HG03175 (cell line): ENCODE results near the gene DNAJC17.

Experiments used
- ATAC-seq: cut with Tn5 transposase; IDR thresholded peaks from one replicate; pipeline ENCODE4 v1.9.1; 2021; ENCODE audit warnings: mild to moderate bottlenecking, moderate library complexity; ENCODE audit not compliant: unreplicated experiment

DNAJC17 gene, protein sequence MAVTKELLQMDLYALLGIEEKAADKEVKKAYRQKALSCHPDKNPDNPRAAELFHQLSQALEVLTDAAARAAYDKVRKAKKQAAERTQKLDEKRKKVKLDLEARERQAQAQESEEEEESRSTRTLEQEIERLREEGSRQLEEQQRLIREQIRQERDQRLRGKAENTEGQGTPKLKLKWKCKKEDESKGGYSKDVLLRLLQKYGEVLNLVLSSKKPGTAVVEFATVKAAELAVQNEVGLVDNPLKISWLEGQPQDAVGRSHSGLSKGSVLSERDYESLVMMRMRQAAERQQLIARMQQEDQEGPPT

DNA sequence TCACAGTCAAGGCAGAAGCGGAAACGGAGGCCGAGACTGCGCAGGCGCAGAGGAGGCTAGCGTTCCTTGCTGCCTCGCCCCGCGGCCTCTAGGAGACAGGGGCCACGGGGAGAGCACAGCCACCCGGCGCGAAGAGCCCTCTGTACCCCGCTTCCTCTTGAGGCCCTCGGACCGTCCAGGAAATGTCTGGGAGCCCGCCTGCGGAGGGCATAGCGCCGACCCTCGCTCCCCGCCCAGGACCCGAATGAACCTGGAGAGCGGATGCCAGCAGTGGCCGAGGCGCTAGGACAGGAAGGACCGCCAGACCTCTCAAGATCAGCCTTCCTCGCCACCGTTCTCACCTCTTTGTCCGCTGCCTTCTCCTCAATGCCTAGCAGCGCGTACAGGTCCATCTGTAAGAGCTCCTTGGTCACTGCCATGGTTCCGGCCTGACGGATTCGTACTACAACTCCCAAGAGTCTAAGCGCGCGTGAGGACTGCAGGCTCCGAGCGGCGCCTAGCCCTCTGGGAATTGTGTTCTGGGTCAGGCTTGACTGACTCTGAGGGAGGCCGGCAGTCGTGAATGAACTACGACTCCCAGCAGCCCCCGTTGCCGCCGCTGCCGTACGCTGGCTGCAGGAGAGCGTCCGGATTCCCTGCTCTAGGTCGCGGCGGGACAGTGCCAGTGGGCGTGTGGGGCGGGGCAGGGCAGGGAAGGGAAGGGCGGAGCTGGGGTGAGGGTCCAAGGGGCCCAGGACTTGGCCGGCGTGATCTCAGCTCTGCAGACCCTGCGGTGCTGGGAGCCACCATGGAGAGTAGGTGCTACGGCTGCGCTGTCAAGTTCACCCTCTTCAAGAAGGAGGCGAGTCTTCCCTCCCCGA lies at the start of gene DNAJC17, which contains the start of gene ZFYVE19:
Gene DNAJC17, minus strand, starts transcription at position 446 of the 860 bp plus-strand sequence. Its CDS starts 27 bp downstream, at position 419.
Gene ZFYVE19, plus strand, starts transcription at position 62 of the 860 bp plus-strand sequence. Its CDS starts 501 bp downstream, at position 563.
- ATAC-seq, result peak; percentile 95

DNA sequence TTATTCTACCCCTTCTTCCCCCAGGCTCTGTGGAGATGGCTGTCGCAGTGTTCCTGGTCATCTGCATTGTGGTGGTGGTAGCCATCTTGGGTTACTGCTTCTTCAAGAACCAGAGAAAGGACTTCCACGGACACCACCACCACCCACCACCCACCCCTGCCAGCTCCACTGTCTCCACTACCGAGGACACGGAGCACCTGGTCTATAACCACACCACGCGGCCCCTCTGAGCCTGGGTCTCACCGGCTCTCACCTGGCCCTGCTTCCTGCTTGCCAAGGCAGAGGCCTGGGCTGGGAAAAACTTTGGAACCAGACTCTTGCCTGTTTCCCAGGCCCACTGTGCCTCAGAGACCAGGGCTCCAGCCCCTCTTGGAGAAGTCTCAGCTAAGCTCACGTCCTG lies 49.5 kb upstream of the DNAJC17 start:
- no peak for ATAC-seq

DNA sequence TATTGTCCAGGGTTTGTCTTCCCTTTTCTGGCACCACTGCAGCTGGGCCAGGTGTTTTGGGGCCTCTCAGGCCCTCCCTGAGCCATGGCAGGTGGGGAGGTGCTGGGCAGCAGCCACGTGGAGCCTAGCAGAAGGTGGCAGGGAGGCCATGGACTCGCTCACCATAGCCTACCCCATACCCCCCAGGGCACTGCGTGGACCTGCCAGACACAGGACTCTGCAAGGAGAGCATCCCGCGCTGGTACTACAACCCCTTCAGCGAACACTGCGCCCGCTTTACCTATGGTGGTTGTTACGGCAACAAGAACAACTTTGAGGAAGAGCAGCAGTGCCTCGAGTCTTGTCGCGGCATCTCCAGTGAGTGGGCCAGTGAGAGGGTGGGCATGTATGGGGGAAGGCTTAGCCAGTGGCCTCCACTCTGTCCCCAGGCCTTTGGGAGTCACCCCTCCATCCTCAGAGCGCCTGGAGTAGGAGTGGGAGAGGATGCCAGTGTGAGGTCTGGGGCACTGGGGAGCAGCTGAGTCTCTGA lies 48.5 kb upstream of the DNAJC17 start:
- ATAC-seq, result no peak

DNA sequence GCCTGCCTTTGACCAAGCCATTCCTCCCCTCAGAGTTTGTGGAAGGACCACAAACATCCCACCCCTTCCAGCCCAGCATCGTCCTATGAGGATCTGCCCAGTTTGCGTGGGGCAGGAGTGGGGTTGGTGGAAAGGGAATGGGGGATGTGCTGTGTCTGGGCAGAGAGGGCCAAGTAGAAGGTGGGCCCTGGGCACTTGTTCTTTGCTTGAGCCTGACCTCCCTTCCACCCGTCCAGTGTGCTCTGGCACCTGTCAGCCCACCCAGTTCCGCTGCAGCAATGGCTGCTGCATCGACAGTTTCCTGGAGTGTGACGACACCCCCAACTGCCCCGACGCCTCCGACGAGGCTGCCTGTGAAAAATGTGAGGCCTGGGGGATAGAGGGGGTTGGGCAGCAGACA lies 46.9 kb upstream of the DNAJC17 start:
- no peak for ATAC-seq

DNA sequence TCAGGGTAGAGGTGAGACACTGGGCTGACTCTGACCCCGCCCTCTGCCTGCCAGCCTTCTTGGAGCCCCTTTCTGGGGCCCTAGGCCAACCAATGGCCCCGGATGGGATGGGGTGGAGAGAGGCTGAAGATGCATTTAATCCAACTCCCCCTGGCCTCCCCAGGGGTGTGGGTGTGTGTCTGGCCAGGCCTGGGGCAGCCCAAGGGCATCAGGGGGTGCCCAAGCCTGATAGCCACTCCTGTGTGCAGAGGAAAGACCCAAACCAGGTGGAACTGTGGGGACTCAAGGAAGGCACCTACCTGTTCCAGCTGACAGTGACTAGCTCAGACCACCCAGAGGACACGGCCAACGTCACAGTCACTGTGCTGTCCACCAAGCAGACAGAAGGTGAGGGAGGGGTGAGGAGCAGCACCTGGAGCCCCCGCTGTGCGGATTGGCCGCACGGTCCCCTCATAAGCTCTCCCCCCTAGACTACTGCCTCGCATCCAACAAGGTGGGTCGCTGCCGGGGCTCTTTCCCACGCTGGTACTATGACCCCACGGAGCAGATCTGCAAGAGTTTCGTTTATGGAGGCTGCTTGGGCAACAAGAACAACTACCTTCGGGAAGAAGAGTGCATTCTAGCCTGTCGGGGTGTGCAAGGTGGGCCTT lies 46.1 kb upstream of the DNAJC17 start:
- no peak for ATAC-seq

DNA sequence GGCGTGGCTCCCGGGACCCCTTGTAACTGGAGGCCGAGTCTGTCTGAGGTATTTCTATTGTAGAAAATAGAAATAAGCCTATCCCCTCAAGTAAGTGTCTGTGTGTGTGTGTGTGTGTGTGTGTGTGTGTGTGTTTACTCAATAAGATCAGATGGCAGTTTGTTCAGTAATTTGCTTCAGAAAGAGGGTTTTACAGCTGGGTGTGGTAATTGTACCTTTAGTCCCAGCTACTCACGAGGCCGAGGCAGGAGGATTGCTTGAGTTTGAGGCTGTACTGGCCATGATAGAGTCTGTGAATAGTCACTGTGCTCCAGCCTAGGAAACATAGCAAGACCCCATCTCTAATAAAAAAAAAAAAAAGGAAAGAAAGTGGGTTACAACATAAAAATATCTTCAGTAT lies 45.3 kb upstream of the DNAJC17 start:
- ATAC-seq, result no peak

DNA sequence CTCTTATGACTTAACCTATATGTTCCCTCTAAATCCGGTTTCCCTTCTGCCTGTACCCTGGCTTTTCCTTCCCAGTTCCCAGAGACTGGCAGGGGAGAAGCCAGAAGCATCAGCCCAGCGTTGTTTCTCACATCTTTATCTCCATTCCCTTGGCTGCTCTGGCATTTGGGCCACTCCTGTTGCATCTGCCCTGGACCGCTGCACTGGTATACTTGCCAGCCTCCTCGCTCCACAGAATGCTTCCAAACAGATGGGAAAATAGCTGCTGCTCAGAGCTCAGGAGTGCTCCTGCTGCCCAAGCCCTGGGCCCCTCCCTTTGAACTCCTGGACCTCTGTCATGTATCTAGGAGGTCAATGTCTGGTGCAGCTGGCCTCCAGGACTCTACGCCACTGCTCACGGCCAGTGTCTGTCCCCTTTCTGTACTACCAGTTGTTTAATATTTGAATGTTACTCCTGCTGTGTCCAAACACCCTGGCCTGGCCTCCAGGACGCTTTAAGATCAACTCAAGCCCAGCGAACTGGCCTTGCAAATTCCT lies 43.4 kb upstream of the DNAJC17 start:
- no peak for ATAC-seq

DNA sequence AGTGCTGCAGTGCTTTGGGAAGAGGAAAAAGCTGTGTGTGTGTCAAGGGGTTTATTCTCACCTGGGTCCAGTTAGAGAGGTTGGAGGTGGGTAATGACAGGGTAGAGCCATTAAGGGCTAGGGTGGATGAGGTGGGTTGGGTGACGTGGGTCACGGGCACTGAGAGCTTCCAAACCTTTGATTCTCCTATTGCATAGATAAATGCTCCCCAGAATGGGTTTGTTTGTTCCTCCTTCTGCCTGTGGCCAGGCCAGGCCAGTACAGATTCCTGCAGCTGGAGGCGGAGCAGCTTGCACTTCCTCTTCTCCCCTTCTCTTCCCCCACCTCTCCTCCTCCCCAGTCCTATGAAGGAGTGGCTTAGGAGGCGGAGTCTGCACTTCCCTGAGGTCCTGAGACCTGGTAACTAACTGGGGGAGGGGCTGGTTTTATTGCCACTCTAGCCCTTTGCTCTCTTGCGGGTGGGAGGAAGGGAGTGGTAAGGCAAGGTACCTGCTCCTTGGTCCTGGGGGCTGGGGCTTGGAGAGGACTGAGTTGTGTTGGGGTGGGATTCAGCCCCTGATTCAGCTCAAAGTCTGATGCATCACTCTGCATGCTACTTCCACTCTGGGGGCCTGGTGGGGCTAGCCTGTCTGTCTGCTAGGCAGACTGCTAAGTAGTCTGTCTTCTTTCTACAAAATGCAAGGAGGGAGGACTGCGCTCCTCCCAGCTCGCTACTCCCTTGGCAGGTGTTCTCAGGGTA lies 40.1 kb upstream of the DNAJC17 start:
- no peak for ATAC-seq

DNA sequence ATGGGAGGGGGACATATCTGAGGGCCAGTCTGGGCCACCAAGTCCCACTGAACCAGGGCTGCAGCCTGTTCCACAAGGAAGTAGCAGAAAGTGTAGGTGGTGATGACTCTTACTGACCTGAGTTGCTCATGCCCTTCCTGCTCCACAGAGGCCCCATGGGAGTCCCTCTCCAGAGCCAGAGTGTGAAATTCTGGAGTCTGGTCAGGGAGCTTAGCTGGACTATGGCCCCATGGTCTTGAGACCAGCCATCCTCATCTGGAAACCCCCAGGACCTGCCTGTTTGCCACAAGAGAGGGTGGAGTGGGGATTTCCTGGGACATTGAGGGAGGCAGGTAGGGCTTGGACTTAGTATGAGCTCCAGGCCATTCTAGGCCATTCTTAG lies 39.6 kb upstream of the DNAJC17 start:
- no peak for ATAC-seq

DNA sequence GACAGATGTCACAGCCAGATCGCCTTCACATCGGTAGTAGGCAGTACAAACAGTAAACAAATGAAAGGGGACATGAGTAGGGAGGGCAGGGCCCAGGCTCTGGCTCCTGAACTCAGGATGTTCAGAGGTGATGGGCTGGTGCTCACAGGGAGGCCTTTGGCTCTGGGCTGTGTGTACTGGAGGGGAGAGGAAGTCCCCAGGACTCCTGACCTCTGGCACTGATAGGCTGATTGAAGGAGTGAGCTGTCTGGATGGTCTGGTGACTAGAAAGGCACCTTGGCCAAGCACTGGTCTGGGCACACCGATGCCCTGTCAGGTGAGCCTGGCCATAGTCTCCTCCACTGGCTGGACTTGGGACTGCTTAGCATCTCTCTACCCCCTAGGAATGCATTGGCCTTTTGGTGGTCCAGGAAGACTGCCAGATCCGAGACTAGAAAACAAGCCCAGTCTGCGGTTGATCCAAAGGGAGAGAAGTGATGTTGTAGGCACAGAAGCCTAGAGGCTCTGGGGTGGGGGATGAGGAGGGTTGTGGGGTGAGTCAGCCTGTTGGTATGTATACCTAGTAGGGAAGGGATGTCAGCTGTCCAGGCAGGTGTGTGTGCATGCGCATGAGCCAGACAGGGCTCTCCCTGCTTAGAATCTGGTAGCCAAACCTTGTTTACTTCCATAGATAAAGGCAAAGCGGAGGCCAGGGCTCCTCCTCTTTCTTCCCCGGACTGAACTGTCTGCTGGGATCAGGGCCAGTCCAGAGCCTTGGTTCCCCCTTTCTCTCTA lies 38.4 kb upstream of the DNAJC17 start:
- no peak for ATAC-seq

DNA sequence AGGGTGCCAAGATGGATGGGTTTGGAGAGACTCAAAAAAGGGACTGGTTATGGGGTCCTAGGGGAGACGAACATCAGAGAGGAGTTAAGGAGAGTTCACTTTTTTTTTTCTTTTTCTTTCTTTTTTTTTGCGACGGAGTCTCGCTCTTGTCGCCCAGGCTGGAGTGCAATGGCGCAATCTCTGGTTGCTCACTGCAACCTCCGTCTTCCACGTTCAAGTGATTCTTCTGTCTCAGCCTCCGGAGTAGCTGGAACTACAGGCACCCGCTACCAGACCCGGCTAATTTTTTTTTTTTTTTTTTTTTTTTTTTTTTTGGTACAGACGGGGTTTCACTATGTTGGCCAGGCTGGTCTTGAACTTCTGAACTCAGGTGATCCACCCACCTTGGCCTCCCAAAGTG lies 37.8 kb upstream of the DNAJC17 start:
- no peak for ATAC-seq

DNA sequence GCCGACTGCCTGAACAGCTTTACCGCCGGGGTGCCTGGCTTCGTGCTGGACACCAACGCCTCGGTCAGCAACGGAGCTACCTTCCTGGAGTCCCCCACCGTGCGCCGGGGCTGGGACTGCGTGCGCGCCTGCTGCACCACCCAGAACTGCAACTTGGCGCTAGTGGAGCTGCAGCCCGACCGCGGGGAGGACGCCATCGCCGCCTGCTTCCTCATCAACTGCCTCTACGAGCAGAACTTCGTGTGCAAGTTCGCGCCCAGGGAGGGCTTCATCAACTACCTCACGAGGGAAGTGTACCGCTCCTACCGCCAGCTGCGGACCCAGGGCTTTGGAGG lies 37.4 kb upstream of the DNAJC17 start:
- ATAC-seq, result peak; percentile 22

DNA sequence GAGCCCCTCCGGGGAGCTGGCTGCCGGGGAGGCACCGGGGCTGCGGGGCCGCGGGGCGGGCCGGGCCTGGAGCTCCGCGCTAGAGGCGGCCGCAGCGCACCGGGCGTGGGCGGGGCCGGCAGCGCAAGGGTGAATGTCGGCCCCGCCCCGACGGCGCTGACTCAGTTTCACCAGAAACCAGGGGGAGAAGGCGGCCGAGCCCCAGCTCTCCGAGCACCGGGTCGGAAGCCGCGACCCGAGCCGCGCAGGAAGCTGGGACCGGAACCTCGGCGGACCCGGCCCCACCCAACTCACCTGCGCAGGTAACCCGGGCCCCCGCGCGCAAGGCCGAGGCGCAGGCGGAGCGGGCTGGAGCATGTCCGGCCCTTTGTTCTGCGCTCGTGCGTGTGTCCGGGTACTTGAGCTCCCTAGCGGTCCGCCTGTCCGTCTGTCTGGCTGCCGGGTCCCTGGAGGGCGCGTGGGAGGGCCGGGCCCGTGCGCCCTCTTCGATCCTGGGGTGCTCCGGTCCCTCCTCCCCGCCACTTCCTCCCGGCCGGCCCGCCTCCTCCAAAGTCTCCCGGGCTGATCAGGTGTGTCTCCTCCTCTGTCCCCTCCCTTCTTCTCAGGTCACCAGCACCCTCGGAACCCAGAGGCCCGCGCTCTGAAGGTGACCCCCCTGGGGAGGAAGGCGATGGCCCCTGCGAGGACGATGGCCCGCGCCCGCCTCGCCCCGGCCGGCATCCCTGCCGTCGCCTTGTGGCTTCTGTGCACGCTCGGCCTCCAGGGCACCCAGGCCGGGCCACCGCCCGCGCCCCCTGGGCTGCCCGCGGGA lies 36.8 kb upstream of the DNAJC17 start, which contains the start of gene SPINT1:
Gene SPINT1, plus strand, starts transcription at position 164 of the 811 bp plus-strand sequence. Its CDS starts 507 bp downstream, at position 671.
- peak; percentile 32 for ATAC-seq

DNA sequence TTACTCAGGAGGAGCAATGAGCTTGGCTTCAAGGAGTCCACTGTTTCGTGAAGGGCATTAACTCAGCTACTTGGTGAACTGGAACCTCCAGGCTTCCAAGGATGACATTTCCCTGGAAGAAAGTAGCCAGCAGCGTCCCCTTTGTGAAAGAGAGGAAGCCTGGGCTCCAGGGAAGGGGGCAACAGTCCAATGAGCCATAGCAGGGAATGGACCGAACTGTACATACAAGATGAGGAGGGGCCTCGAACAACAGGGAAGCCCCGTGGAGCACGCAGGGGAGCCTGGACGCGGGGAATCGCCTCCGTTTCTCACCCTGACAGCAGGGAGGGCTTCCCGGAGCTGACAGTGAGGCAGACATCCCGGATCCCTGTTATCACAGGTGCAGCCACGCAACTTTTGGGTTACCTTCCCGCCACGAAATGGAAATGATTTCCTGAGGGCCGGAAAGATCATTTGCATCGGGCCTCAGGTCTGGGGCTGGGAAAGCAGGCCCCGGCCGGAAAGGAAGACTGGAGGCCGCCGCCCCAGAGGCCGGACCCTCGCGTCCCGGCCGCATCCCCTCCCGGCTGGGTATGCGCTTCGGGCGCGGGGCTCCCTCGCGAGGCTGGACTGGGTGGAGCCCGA lies 36.1 kb upstream of the DNAJC17 start:
- no peak for ATAC-seq

DNA sequence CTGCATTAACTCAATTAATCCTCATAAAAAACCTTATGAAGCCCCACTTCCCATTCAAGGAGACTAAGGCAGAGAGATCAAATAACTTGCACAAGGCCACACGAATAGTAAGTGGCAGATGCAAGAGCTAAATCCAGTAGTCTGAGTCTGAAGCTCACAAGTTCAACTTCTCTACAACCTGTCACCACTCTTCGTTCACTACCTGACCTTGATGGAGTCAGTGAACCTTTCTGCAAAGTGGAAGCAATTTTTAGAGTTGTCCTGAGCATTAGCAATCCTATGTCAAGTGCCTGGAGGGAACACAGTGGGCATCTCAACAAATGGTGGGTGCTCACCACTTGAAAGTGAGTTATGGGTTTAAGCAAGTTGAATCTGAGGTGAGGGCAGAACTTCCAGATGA lies 34.5 kb upstream of the DNAJC17 start:
- ATAC-seq, result no peak

DNA sequence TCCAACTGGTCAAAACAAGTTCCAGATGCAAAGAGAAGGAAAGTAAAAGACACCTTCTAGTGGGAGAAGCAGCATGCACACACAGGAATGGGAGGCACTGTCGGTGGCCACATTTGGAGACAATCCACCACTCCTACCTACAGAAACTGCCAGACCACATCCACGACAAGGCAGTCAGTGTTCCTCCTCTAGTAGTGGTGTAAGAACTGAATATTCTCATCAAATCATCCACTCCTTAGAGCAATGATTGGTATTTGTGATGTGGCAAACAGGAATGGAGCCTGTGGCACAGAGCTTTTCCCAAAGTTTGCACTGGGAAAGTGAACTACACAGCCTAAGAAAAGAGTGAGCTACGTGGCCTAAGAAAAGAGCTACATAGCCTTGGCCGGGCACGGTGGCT lies 31.5 kb upstream of the DNAJC17 start:
- ATAC-seq, result no peak

DNA sequence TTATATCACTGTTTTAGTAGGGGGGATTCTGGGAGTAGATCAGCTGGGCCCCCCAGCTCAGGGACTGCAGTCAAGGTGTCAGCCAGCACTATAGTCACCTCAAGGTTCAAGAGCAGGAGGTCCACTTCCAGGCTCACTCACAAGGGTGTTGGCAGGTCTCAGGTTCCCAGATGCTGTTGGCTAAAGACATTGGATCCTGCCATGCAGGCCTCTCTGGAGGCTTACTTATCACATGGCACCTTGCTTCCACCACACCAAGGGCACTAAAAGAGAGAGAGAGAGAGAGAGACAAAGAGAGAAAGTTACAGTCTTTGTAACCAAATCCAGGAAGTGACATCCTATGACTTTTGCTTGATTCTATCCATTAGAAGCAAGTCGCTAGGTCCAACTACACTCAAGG lies 28.7 kb upstream of the DNAJC17 start:
- no peak for ATAC-seq

DNA sequence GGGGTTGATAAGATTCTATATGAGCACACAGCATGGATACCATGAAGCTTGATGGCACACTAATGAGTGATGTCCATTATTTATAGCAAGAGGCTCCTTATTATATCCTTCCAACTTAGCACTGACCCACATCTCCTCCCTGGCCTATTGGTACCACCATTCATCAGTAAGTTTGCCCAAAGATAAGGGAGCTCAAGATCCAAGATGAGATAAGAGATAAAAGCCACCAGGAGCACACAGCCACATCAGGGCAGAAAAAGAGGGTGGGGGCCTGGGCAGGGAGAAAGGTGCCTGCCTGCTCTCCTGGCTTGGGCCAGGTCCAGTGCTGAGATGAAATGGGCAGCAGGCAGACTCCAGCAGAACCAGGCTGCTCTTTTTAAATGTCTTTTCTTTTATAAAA lies 25.6 kb upstream of the DNAJC17 start:
- no peak for ATAC-seq
